Pancreas (tissue), 10 donors: ENCODE results near the gene SLC30A7. TPM values are rescaled to one million over a fixed set of nuclear protein-coding genes. Genes with fewer than 3 reads are reported as not detected.

Source experiments
- ATAC-seq, 4 donors: fragments of 200-7000 bp; cut with Tn5 transposase; one replicate each; pipeline versions ENCODE4 v1.8.0 to v1.9.1; 2020; ENCODE audit warnings: mild to moderate bottlenecking in 4 of 4, moderate library complexity in 4 of 4
- DNase-seq, 6 donors: peaks; one replicate each; pipeline ENCODE4 v3.0.0-alpha.2; 2020
- FAIRE-seq: peaks from 2 replicates; lab custom pipeline; 2012; peaks lifted over from hg19 to GRCh38; lab: Jason Lieb, UNC
- H3K27ac ChIP-seq, 4 donors: fragments of 200-600 bp; sonication (generic); 1 replicate in 3 of 4; 2 replicates in 1 of 4; pipeline versions ENCODE4 v1.5.0 to v1.8.0; 2020
- H3K27me3 ChIP-seq, 4 donors: fragments of 200-600 bp; one replicate each; pipeline ENCODE4 v1.8.0; 2021
- H3K36me3 ChIP-seq, 3 donors: fragments of 200-600 bp; sonication (generic) in 1 of 3; one replicate each; pipeline versions ENCODE4 v1.5.0 to v1.8.0; 2020 to 2021
- H3K4me1 ChIP-seq, 3 donors: fragments of 200-600 bp; one replicate each; pipeline ENCODE4 v1.8.0; 2021
- H3K4me3 ChIP-seq, 4 donors: fragments of 200-600 bp; sonication (generic) in 2 of 4; one replicate each; pipeline versions ENCODE4 v1.5.0 to v1.8.0; 2020 to 2021
- H3K9me3 ChIP-seq, 4 donors: fragments of 200-600 bp; one replicate each; pipeline ENCODE4 v1.8.0; 2021
- CTCF ChIP-seq, 4 donors: fragments of 200-600 bp; sonication (generic) in 3 of 4; IDR thresholded peaks; one replicate each; pipeline versions ENCODE4 v1.5.0 to v1.8.0; 2021; ENCODE audit warnings: antibody characterized with exemption in 4 of 4
- WGBS, 2 donors: extraction: QIAGEN DNeasy Blood & Tissue Kit; methylation state at CpG; one replicate each; pipeline ENCODE4 v1.1.7; 2013; 5-methylcytosine and 5-hydroxymethylcytosine counted together
- intact Hi-C, 3 donors: fragments of 100-400 bp; cut with DNase I; formaldehyde crosslinking; loops; one replicate each; pipeline versions ENCODE4 v1.11.1 to v1.14.2; 2022
- polyA plus RNA-seq, 2 donors: library from polyadenylated mRNA; stranded (reverse); fragments of 200-250 nt; gene quantifications; one replicate each; pipeline ENCODE4 v1.2.3, GENCODE V29; 2013
- total RNA-seq, 6 donors: library from RNA; stranded (reverse); fragmentation: NEBNext Ultra II Directional in 4 of 6; extraction: Animal tissue kit (Norgen Biotek cat#: 25700) in 4 of 6; gene quantifications; one replicate each; pipeline versions ENCODE4 v1.2.1 to v1.2.4, GENCODE V29; 2021 to 2023
- donor health status: healthy with polysubstance abuse.
- donor health status: DM: no; HTN: no; CAD: no; lungs with moderate emphysema.
- donor health status: DM: no; HTN: no; CAD: no.
- donor health status: control.
- donor health status: control.
- donor health status: Bipolar disorder and iron deficiency.
- donor health status: DM: yes; HTN: yes; CAD: no.
- donor health status: DM: no; HTN: no; CAD: no.
- donor health status: DM: no; HTN: no; CAD: no.
- donor health status: DM: yes; HTN: yes; CAD: no.

SLC30A7 gene
- total and polyA plus RNA-seq, 8 donors = 2.5 to 21.4 (median 11.0) TPM

- WGBS, 2 donors = 92 to 94% methylated on average over 2 of the region's 2 CpGs
- no peaks in the 10 kb centered on the region for H3K36me3 ChIP-seq
- FAIRE-seq (no peak), DNase-seq (no peak), ATAC-seq (no peak)
- no peak for TF ChIP-seq CTCF (IDR thresholded peaks at IDR 0.05)
- peaks cover 0 to 15% (median 0%) of the 10 kb centered on the region in 3 donors for H3K4me1 ChIP-seq
- no peak overlapping the region for H3K4me3 ChIP-seq
- intact Hi-C loops = no loop called here
- H3K27me3 ChIP-seq = no peaks in the 10 kb centered on the region
- H3K9me3 ChIP-seq = no peaks in the 10 kb centered on the region
- H3K27ac ChIP-seq = no peak overlapping the region
Observed at GRCh38 chr1:101000131-101000873, 104.4 kb downstream of the SLC30A7 start.

- H3K27ac ChIP-seq = peak overlapping the region in 1 of 4 donors; percentile 2
- 59 to 62% methylated on average over 2 of the region's 2 CpGs for WGBS, 2 donors
- no peak for FAIRE-seq
Observed at GRCh38 chr1:101002551-101002950, 106.7 kb downstream of the SLC30A7 start.

GRCh38 chr1:101003012-101003650 is 107.2 kb downstream of the SLC30A7 start:
- Histone ChIP-seq H3K9me3 (no peaks in the 10 kb centered on the region), H3K4me3 (no peak overlapping the region), H3K27me3 (no peaks in the 10 kb centered on the region), H3K27ac (peak overlapping the region in 1 of 4 donors; percentile 20), H3K4me1 (peaks cover 0 to 15% (median 0%) of the 10 kb centered on the region in 3 donors), H3K36me3 (no peaks in the 10 kb centered on the region)
- intact Hi-C loops = no loop called here
- TF ChIP-seq CTCF (IDR thresholded peaks at IDR 0.05) = no peak
- peak; percentile 35 to 56 (median 38) for ATAC-seq
- FAIRE-seq = no peak
- no peak for DNase-seq
- 59 to 76% methylated on average over 1 of the region's 1 CpG for WGBS, 2 donors

More at GRCh38 chr1:101002551-101002950, 106.7 kb downstream of the SLC30A7 start:
- no peak for TF ChIP-seq CTCF (IDR thresholded peaks at IDR 0.05)
- Histone ChIP-seq H3K27me3 (no peaks in the 10 kb centered on the region), H3K9me3 (no peaks in the 10 kb centered on the region), H3K4me3 (no peak overlapping the region), H3K36me3 (no peaks in the 10 kb centered on the region), H3K4me1 (peaks cover 0 to 15% (median 0%) of the 10 kb centered on the region in 3 donors)
- DNase-seq (no peak), ATAC-seq (peak in 3 of 4 donors; percentile 24 to 64 (median 60))
- intact Hi-C loops = no loop called here

DNA sequence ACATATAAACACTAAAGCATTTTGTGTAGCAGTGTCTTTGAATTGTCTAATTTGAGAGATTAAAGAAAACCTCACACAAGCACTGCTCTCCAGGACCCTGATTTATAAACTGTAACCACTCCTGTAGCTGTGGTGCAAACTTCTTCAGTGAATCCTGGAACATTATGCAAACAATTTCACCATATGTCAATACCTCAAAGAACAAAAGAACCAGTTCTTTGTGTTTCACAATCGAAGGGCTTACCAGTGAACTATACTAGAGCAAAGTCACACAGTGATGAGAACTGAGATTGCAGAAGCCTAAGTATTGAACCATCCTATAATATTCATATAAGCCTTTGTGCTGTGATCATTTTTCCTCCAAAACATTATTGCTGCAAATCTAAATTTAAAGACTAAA is 108.2 kb downstream of the SLC30A7 start:
- no peaks in the 10 kb centered on the region for H3K9me3 ChIP-seq
- no peak overlapping the region for H3K4me3 ChIP-seq
- TF ChIP-seq CTCF (IDR thresholded peaks at IDR 0.05) = no peak
- no peaks in the 10 kb centered on the region for H3K36me3 ChIP-seq
- peak; percentile 48 to 75 (median 70) for ATAC-seq
- no peaks in the 10 kb centered on the region for H3K27me3 ChIP-seq
- 17 to 22% methylated on average over 1 of the region's 1 CpG for WGBS, 2 donors
- H3K4me1 ChIP-seq = peaks cover 0 to 15% (median 0%) of the 10 kb centered on the region in 3 donors
- H3K27ac ChIP-seq = peak overlapping the region in 1 of 4 donors; percentile 20
- intact Hi-C loops = no loop called here
- no peak for FAIRE-seq
- no peak for DNase-seq
